Neural crest cell (in vitro differentiated cells): ENCODE results near the gene KRTAP5-2. TPM values are rescaled to one million over a fixed set of nuclear protein-coding genes. Genes with fewer than 3 reads are reported as not detected.
"Not testable (repeated sequence)": the region's sequence is repeated elsewhere in the genome, so short reads cannot be mapped to it uniquely, and the experiment has no call there.

ENCODE experiments used
- DNase-seq: peaks from one replicate; pipeline ENCODE4 v3.0.0; 2021; ENCODE audit warnings: low read depth, mixed read lengths, low spot score
- H3K27ac Mint-ChIP-seq: one replicate; pipeline ENCODE4 v1.8.0; 2021; ENCODE audit warnings: mild to moderate bottlenecking, mixed read lengths; ENCODE audit not compliant: unreplicated experiment
- H3K27me3 Mint-ChIP-seq: 2 replicates; pipeline ENCODE4 v1.8.0; 2021; ENCODE audit warnings: low read depth, mild to moderate bottlenecking, mixed read lengths
- H3K36me3 Mint-ChIP-seq: 2 replicates; pipeline ENCODE4 v1.8.0; 2021; ENCODE audit warnings: low read depth, mild to moderate bottlenecking, mixed read lengths
- H3K4me1 Mint-ChIP-seq: 2 replicates; pipeline ENCODE4 v1.8.0; 2021; ENCODE audit warnings: mixed read lengths
- H3K4me3 Mint-ChIP-seq: one replicate; pipeline ENCODE4 v1.8.0; 2021; ENCODE audit warnings: mild to moderate bottlenecking, mixed read lengths
- H3K9me3 Mint-ChIP-seq: 2 replicates; pipeline ENCODE4 v1.8.0; 2021; ENCODE audit warnings: mixed read lengths
- long read RNA-seq: library from polyadenylated mRNA; unstranded; transcript quantifications from one replicate; pipeline ENCODE4 v2.0.0, GENCODE V29; 2020
- total RNA-seq: library from RNA; stranded (reverse); gene quantifications from 2 replicates; pipeline ENCODE4 v1.2.1, GENCODE V29; 2021
- TF ChIP-seq, protein P1 (sequence below): fragments of 200-600 bp; sonication (generic); conservative IDR thresholded peaks from 2 replicates; pipeline ENCODE4 v1.5.0; 2021; ENCODE audit warnings: antibody characterized with exemption, mild to moderate bottlenecking

Gene KRTAP5-2, protein sequence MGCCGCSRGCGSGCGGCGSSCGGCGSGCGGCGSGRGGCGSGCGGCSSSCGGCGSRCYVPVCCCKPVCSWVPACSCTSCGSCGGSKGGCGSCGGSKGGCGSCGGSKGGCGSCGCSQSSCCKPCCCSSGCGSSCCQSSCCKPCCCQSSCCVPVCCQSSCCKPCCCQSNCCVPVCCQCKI
- not detected in 2 replicates for total RNA-seq
- long read RNA-seq = 0 reads

DNA sequence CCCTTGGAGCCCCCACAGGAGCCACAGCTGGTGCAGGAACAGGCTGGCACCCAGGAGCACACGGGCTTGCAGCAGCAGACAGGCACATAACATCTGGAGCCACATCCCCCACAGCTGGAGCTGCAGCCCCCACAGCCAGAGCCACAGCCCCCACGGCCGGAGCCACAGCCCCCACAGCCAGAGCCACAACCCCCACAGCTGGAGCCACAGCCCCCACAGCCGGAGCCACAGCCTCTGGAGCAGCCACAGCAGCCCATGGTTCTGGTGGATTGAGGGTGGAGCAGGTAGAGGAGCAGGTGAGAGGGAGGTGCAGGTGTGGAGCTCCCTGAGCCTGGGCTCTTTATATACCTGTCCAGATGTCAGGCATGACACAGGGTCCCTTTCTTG lies at the start of gene KRTAP5-2:
KRTAP5-2 (minus strand) TSS at position 301 of the 387 bp plus-strand sequence; CDS start at position 257, 44 bp downstream.
- no peak within 1 kb of the TSS for H3K4me3 Mint-ChIP-seq
- H3K27me3 Mint-ChIP-seq = peaks cover 86% of the 10 kb centered on the region
- TF ChIP-seq, protein P1, sequence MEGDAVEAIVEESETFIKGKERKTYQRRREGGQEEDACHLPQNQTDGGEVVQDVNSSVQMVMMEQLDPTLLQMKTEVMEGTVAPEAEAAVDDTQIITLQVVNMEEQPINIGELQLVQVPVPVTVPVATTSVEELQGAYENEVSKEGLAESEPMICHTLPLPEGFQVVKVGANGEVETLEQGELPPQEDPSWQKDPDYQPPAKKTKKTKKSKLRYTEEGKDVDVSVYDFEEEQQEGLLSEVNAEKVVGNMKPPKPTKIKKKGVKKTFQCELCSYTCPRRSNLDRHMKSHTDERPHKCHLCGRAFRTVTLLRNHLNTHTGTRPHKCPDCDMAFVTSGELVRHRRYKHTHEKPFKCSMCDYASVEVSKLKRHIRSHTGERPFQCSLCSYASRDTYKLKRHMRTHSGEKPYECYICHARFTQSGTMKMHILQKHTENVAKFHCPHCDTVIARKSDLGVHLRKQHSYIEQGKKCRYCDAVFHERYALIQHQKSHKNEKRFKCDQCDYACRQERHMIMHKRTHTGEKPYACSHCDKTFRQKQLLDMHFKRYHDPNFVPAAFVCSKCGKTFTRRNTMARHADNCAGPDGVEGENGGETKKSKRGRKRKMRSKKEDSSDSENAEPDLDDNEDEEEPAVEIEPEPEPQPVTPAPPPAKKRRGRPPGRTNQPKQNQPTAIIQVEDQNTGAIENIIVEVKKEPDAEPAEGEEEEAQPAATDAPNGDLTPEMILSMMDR = no peak
- H3K9me3 Mint-ChIP-seq = peaks cover 5% of the 10 kb centered on the region
- DNase-seq = no peak
- H3K27ac Mint-ChIP-seq = no peak within 1 kb of the TSS
- H3K4me1 Mint-ChIP-seq = peaks cover 6% of the 10 kb centered on the region
- no peaks in the 10 kb centered on the region for H3K36me3 Mint-ChIP-seq

DNA sequence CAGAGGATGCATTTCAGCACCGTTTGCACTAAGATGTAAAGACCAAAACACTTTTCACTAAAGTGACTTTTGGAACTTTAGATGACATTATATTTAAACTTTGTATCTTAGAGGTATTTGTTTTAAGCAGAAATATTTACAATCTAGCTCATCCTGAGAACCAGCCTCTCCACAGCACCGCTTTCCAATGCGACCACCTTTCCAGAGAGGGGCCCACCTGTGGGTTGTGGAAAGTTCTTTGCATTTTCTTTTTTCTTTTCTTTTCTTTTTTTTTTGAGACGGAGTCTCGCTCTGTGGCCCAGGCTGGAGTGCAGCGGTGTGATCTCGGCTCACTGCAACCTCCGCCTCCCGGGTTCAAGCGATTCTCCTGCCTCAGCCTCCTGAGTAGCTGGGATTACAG lies 48.4 kb upstream of the KRTAP5-2 start:
- not testable (repeated sequence) for H3K27ac Mint-ChIP-seq, H3K36me3 Mint-ChIP-seq, H3K27me3 Mint-ChIP-seq

DNA sequence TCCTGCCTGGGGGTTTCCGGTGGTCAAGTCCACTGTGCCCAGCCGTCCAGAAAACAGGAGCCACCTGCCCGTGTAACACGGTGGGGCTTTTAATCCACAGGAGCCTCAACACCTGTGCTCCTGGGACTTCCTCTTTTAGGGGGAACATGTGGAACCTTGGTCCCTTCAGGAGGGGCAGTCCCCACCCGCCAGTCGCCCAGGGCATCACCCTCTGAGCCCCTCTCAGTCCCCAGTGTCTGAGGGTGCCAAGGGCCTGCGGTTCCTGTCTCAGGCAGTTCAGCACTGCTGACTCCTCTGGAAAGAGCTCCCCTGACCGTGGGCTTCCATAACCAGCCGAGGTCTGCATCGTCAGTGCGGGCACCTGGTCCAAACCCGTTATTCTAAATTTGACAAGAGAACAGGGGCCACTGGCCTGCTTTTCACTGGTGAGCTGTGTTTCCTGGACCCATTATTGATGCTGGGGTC lies 47.3 kb upstream of the KRTAP5-2 start:
- Mint-ChIP-seq H3K36me3 (no peaks in the 10 kb centered on the region), H3K9me3 (no peaks in the 10 kb centered on the region), H3K27me3 (peaks cover 2% of the 10 kb centered on the region), H3K4me3 (no peak overlapping the region), H3K27ac (no peak overlapping the region), H3K4me1 (no peaks in the 10 kb centered on the region)
- TF ChIP-seq, protein P1 = no peak
- no peak for DNase-seq

More for the DNA sequence above, 48.4 kb upstream of the KRTAP5-2 start:
- not testable (repeated sequence) for DNase-seq, H3K4me3 Mint-ChIP-seq, H3K9me3 Mint-ChIP-seq, H3K4me1 Mint-ChIP-seq

DNA sequence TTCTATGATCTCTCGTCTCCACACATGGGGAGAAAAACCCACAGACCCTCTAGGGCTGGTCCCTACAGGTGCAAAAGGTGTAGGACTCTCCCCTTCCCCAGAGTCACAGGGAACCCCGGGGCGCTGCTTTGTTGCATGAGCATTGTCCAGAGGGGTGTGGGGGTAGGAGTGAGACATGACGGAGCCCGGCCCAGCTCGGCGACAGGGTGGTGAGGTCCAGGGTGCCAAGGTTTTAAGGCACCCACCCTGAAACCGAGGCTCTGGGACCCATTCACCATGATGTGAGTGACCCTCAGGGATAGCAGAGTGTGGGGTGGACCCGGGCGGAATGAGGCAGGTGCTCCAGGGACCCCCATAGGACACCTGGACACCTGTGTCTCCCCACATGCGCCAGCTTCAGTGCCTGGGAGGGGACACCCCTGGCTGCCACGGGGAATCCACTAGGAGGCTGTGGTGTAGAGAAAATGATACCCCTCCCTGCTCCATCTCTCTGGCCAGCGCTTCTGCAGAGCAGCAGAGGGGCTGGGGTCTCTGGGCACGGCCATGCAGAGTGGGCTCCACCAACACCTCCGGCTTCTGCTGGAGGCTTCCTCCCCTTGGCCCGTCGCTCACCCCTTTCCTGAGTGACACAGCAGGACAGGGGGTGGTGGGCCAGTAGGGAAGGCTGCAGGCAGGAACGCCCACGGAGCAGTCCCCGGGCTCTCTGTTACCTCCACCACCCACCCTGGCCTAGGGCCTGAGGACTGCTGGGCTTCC lies 46.7 kb upstream of the KRTAP5-2 start:
- Mint-ChIP-seq H3K27me3 (peaks cover 8% of the 10 kb centered on the region), H3K9me3 (no peaks in the 10 kb centered on the region), H3K4me3 (no peak overlapping the region), H3K36me3 (no peaks in the 10 kb centered on the region), H3K4me1 (no peaks in the 10 kb centered on the region), H3K27ac (no peak overlapping the region)
- TF ChIP-seq, protein P1 = no peak
- DNase-seq = no peak

DNA sequence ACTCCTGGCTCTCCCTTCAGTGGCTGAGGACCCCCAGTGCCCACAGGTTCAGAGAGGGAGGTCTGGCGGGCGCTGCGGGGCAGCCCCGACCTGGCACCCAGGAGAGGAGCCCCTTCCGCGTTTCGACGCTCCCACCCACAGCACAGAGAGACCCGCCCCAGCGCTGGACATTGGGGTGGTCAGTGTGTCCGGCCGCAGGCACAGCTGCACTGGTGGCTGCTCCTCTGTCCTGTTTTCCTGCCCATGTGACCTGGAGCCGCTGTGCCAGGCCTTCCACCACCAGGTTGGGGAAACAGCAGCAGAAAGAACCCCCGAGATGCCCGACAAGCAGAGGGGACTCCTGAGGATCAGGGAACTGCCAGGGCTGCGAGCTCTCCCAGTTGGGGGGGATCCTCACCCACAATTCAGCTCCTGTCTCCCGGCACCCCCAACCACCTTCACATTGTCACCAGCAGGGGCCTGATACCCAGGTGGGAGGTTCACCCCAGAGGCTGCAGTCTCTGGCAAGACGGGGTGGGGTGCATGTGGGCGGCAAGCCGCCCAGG lies 45.1 kb upstream of the KRTAP5-2 start:
- peaks cover 9% of the 10 kb centered on the region for H3K27me3 Mint-ChIP-seq
- no peaks in the 10 kb centered on the region for H3K36me3 Mint-ChIP-seq
- no peak overlapping the region for H3K27ac Mint-ChIP-seq
- H3K4me3 Mint-ChIP-seq = no peak overlapping the region
- H3K4me1 Mint-ChIP-seq = no peaks in the 10 kb centered on the region
- DNase-seq = no peak
- TF ChIP-seq, protein P1 = no peak
- H3K9me3 Mint-ChIP-seq = no peaks in the 10 kb centered on the region
